Mesendoderm (in vitro differentiated cells): Measurements from ENCODE around the gene KCNE2. TPM values are rescaled to one million over a fixed set of nuclear protein-coding genes. Genes with fewer than 3 reads are reported as not detected.

Experiments
- DNase-seq: peaks from one replicate; pipeline ENCODE4 v3.0.0; 2013
- H2AK5ac ChIP-seq: 2 replicates; pipeline ENCODE4 v1.6.1; 2013; ENCODE audit warnings: low read length, inconsistent platforms
- H2BK120ac ChIP-seq: 2 replicates; pipeline ENCODE4 v1.6.1; 2013; ENCODE audit warnings: low read depth, mild to moderate bottlenecking, low read length, moderate library complexity, mixed read lengths
- H2BK15ac ChIP-seq: replicated peaks from 2 replicates; pipeline ENCODE4 v1.6.1; 2013; ENCODE audit warnings: low read depth, mild to moderate bottlenecking, moderate library complexity
- H2BK5ac ChIP-seq: 2 replicates; pipeline ENCODE4 v1.6.1; 2013; ENCODE audit warnings: low read length, inconsistent platforms
- H3K18ac ChIP-seq: 2 replicates; pipeline ENCODE4 v1.6.1; 2013; ENCODE audit warnings: mild to moderate bottlenecking, low read length, mixed read lengths
- H3K23ac ChIP-seq: one replicate; pipeline ENCODE4 v1.6.1; 2013; ENCODE audit warnings: low read length
- H3K27ac ChIP-seq: 2 replicates; pipeline ENCODE4 v1.5.1; 2013; ENCODE audit warnings: low read depth, mild to moderate bottlenecking, inconsistent platforms, low read length, moderate library complexity
- H3K27me3 ChIP-seq: 2 replicates; pipeline ENCODE4 v1.6.1; 2013; ENCODE audit warnings: low read length, control low read depth, mild to moderate bottlenecking, inconsistent platforms; ENCODE audit not compliant: insufficient read depth, poor library complexity
- H3K36me3 ChIP-seq: 2 replicates; pipeline ENCODE4 v1.6.1; 2013; ENCODE audit warnings: low read length, inconsistent platforms; ENCODE audit not compliant: control insufficient read depth, insufficient read depth
- H3K4ac ChIP-seq: one replicate; pipeline ENCODE4 v1.6.1; 2013; ENCODE audit warnings: low read depth, mild to moderate bottlenecking, low read length, moderate library complexity
- H3K4me1 ChIP-seq: 2 replicates; pipeline ENCODE4 v1.6.1; 2013; ENCODE audit warnings: low read depth, low read length, inconsistent platforms; ENCODE audit not compliant: control insufficient read depth
- H3K4me2 ChIP-seq: 2 replicates; pipeline ENCODE4 v1.6.1; 2013; ENCODE audit warnings: low read length
- H3K4me3 ChIP-seq: 2 replicates; pipeline ENCODE4 v1.5.1; 2013; ENCODE audit warnings: mild to moderate bottlenecking, low read length
- H3K56ac ChIP-seq: one replicate; pipeline ENCODE4 v1.6.1; 2013; ENCODE audit warnings: low read length
- H3K79me1 ChIP-seq: 2 replicates; pipeline ENCODE4 v1.6.1; 2013; ENCODE audit warnings: low read length, inconsistent platforms
- H3K79me2 ChIP-seq: 2 replicates; pipeline ENCODE4 v1.6.1; 2013; ENCODE audit warnings: mild to moderate bottlenecking, low read length; ENCODE audit not compliant: control insufficient read depth, insufficient read depth
- H3K9ac ChIP-seq: 2 replicates; pipeline ENCODE4 v1.6.1; 2013; ENCODE audit warnings: low read length, inconsistent platforms
- H4K5ac ChIP-seq: one replicate; pipeline ENCODE4 v1.6.1; 2013; ENCODE audit warnings: low read length
- H4K8ac ChIP-seq: one replicate; pipeline ENCODE4 v1.6.1; 2013; ENCODE audit warnings: low read depth, mild to moderate bottlenecking, control low read depth, low read length, moderate library complexity
- WGBS: extraction: QIAGEN DNeasy Blood & Tissue Kit; methylation state at CpG from one replicate; pipeline ENCODE4 v1.1.7; 2013; ENCODE audit warnings: low lambda C conversion rate, missing lambda C conversion rate; ENCODE audit not compliant: insufficient coverage; ENCODE audit errors: extremely low coverage; 5-methylcytosine and 5-hydroxymethylcytosine counted together
- polyA plus RNA-seq, 2 experiments: library from polyadenylated mRNA; stranded (reverse); fragments of 200-250 nt; gene quantifications; one replicate each; pipeline ENCODE4 v1.2.3, GENCODE V29; 2013

KCNE2 gene
- 0.21 TPM for polyA plus RNA-seq (2013, experiment 1 of 2)
- polyA plus RNA-seq (2013, experiment 2 of 2), result 0.22 TPM

DNA sequence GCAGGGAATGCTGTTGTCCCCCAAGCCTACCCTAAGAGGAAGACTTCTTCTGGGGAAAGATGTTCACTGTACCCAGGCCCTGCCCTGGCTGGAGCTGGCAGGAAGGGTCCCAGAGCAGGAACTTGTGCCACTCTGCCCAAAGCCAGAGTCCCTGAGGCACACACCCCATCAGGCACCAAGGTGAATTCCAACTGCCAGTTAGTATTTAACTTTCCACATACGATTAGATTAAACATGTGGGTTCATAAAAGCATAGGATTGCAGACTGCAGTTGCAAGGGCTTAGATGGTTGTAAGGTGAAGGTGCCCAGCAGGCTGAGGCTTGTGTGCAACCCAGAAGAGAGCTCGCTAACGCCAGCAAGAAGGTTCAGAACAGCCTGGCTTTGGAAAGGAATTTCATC, at the start of gene KCNE2:
TSS of gene KCNE2 (plus strand) at position 274 of the 400 bp plus-strand sequence. CDS start 6,473 bp downstream, outside the sequence.
- Histone ChIP-seq H3K4me1 (no peaks in the 10 kb centered on the region), H3K23ac (no peak within 1 kb of the TSS), H2BK5ac (no peak within 1 kb of the TSS), H3K56ac (no peak within 1 kb of the TSS), H3K9ac (no peak within 1 kb of the TSS), H4K8ac (no peak within 1 kb of the TSS), H3K4ac (no peak within 1 kb of the TSS), H3K18ac (no peak within 1 kb of the TSS), H3K27me3 (no peaks in the 10 kb centered on the region), H3K79me2 (no peaks in the 10 kb centered on the region), H3K36me3 (no peaks in the 10 kb centered on the region), H4K5ac (no peak within 1 kb of the TSS), H3K4me2 (no peak within 1 kb of the TSS), H2AK5ac (no peak within 1 kb of the TSS), H3K27ac (no peak within 1 kb of the TSS), H3K4me3 (no peak within 1 kb of the TSS), H3K79me1 (no peaks in the 10 kb centered on the region), H2BK15ac (no peak within 1 kb of the TSS), H2BK120ac (no peak within 1 kb of the TSS)
- DNase-seq, result no peak
- no CpG with 5 or more reads among the region's 3 CpGs for WGBS

DNA sequence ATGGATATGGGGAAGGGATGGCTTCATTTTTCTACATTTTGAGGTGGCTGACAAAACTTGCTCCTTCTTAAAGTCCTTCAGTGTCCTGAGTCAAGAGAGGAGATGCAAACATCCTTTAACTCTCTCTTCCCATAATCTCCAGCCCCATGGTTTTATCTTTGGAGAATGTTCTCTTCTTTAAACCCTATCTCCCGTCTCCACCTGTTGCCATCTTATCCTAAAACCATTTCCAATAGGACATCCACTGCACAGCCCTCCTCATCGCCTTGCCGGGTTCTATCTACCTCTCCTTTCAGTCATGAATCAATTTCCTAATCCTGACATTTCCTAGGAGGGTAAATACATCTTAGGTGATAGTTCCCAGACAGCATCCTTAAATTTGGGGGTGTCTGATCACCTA, 44.2 kb upstream of the KCNE2 start:
- no peaks in the 10 kb centered on the region for H3K79me1 ChIP-seq
- H3K27ac ChIP-seq, result no peak overlapping the region
- no peak for DNase-seq
- H3K27me3 ChIP-seq, result no peaks in the 10 kb centered on the region
- H3K4ac ChIP-seq, result no peak overlapping the region
- no peaks in the 10 kb centered on the region for H3K79me2 ChIP-seq
- H4K5ac ChIP-seq, result no peak overlapping the region
- H2AK5ac ChIP-seq, result no peak overlapping the region
- H2BK120ac ChIP-seq, result no peak overlapping the region
- no peak overlapping the region for H3K18ac ChIP-seq
- no peak overlapping the region for H3K4me2 ChIP-seq
- no peak overlapping the region for H3K9ac ChIP-seq
- no peaks in the 10 kb centered on the region for H3K4me1 ChIP-seq
- no peak overlapping the region for H2BK5ac ChIP-seq
- no peak overlapping the region for H3K56ac ChIP-seq
- no CpG with 5 or more reads among the region's 3 CpGs for WGBS
- no peak overlapping the region for H3K4me3 ChIP-seq
- no peaks in the 10 kb centered on the region for H3K36me3 ChIP-seq
- H3K23ac ChIP-seq, result no peak overlapping the region
- H4K8ac ChIP-seq, result no peak overlapping the region
- no peak overlapping the region for H2BK15ac ChIP-seq

DNA sequence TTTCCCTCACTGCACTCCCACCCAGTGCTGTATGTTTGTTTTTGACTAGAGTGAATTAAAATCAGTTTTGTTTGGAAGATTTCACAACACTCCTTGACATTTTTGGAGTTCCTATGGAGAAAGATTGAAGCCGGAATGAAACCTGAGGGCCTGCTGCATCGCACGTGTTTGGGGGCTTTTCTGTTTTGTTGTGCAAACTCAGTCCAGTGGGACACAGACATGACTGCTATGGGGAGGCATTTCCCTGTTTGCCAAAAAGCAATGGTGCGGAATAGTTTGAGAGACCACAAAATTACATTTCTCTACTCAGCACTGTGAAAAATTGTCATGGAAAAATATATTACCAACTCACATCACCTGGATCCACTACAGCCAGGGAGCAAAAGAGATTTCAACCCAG, 43.8 kb upstream of the KCNE2 start:
- no peak overlapping the region for H2AK5ac ChIP-seq
- no peaks in the 10 kb centered on the region for H3K79me1 ChIP-seq
- H3K9ac ChIP-seq, result no peak overlapping the region

DNA sequence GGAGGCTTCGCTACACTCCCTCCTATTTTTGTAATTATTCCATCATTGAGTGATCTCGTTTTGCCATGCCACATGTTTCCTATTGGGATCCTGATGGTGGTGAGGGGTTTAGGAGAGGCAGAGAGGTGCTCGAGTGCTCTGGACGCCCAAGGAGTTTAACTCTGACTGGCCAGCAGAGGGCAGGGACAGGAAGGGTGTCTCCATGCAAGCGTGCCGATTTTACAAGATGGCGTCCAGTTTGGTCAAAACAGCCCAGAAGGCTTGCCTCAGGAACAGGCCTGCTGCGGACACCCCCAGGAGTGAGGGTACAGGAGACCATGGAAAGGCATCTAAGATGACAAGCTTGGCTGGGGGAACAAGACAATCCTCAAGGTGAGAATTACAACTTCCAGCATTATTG, 33.8 kb upstream of the KCNE2 start:
- no peak overlapping the region for H3K4me3 ChIP-seq
- no peak overlapping the region for H3K9ac ChIP-seq
- H4K8ac ChIP-seq, result no peak overlapping the region
- no CpG with 5 or more reads among the region's 8 CpGs for WGBS
- peak; percentile 15 for DNase-seq
- no peak overlapping the region for H2AK5ac ChIP-seq
- no peak overlapping the region for H3K4ac ChIP-seq
- no peak overlapping the region for H2BK120ac ChIP-seq
- H3K4me2 ChIP-seq, result no peak overlapping the region
- H2BK15ac ChIP-seq, result no peak overlapping the region
- H3K18ac ChIP-seq, result no peak overlapping the region
- no peak overlapping the region for H3K27ac ChIP-seq
- no peak overlapping the region for H2BK5ac ChIP-seq
- no peaks in the 10 kb centered on the region for H3K79me1 ChIP-seq
- no peaks in the 10 kb centered on the region for H3K79me2 ChIP-seq
- H3K27me3 ChIP-seq, result no peaks in the 10 kb centered on the region
- no peak overlapping the region for H3K56ac ChIP-seq
- no peak overlapping the region for H3K23ac ChIP-seq
- H4K5ac ChIP-seq, result no peak overlapping the region
- H3K4me1 ChIP-seq, result no peaks in the 10 kb centered on the region
- no peaks in the 10 kb centered on the region for H3K36me3 ChIP-seq

More for the DNA sequence above, 43.8 kb upstream of the KCNE2 start:
- Histone ChIP-seq H3K79me2 (no peaks in the 10 kb centered on the region), H3K18ac (no peak overlapping the region), H3K4ac (no peak overlapping the region), H2BK120ac (no peak overlapping the region), H3K27ac (no peak overlapping the region), H4K5ac (no peak overlapping the region), H3K4me2 (no peak overlapping the region), H3K36me3 (no peaks in the 10 kb centered on the region), H4K8ac (no peak overlapping the region), H3K4me3 (no peak overlapping the region), H3K23ac (no peak overlapping the region), H2BK15ac (no peak overlapping the region), H3K4me1 (no peaks in the 10 kb centered on the region), H3K56ac (no peak overlapping the region), H2BK5ac (no peak overlapping the region), H3K27me3 (no peaks in the 10 kb centered on the region)
- no peak for DNase-seq
- no CpG with 5 or more reads among the region's 4 CpGs for WGBS

- no peaks in the 10 kb centered on the region for H3K36me3 ChIP-seq
- H4K5ac ChIP-seq, result no peak overlapping the region
- WGBS, result no CpG with 5 or more reads among the region's 5 CpGs
Measured at GRCh38 chr21:34331726-34332125, 32.1 kb upstream of the KCNE2 start.

GRCh38 chr21:34332347-34332746, 31.5 kb upstream of the KCNE2 start:
- Histone ChIP-seq H3K9ac (no peak overlapping the region), H2BK15ac (no peak overlapping the region)

More at GRCh38 chr21:34331726-34332125, 32.1 kb upstream of the KCNE2 start:
- Histone ChIP-seq H3K27me3 (no peaks in the 10 kb centered on the region), H3K79me2 (no peaks in the 10 kb centered on the region), H3K79me1 (no peaks in the 10 kb centered on the region), H3K4me3 (no peak overlapping the region), H2BK120ac (no peak overlapping the region), H3K56ac (no peak overlapping the region), H2AK5ac (no peak overlapping the region), H3K4me2 (no peak overlapping the region), H3K4ac (no peak overlapping the region), H3K4me1 (no peaks in the 10 kb centered on the region), H2BK15ac (no peak overlapping the region), H3K27ac (no peak overlapping the region), H2BK5ac (no peak overlapping the region), H3K23ac (no peak overlapping the region), H3K9ac (no peak overlapping the region), H4K8ac (no peak overlapping the region), H3K18ac (no peak overlapping the region)
- no peak for DNase-seq

More at GRCh38 chr21:34332347-34332746, 31.5 kb upstream of the KCNE2 start:
- Histone ChIP-seq H3K23ac (no peak overlapping the region), H3K27me3 (no peaks in the 10 kb centered on the region), H3K18ac (no peak overlapping the region), H3K4me3 (no peak overlapping the region), H3K56ac (no peak overlapping the region), H3K27ac (no peak overlapping the region), H2BK120ac (no peak overlapping the region), H3K36me3 (no peaks in the 10 kb centered on the region), H3K79me2 (no peaks in the 10 kb centered on the region), H4K5ac (no peak overlapping the region), H3K4me2 (no peak overlapping the region), H3K4me1 (no peaks in the 10 kb centered on the region), H4K8ac (no peak overlapping the region), H3K79me1 (no peaks in the 10 kb centered on the region), H2BK5ac (no peak overlapping the region), H3K4ac (no peak overlapping the region), H2AK5ac (no peak overlapping the region)
- no peak for DNase-seq
- no CpG with 5 or more reads among the region's 6 CpGs for WGBS
